Middle frontal gyrus (tissue), 1 donor: ENCODE data around the gene RB1.

ENCODE experiments used
- DNase-seq: peaks from one replicate; pipeline ENCODE4 v3.0.0-alpha.2; 2015; ENCODE audit warnings: low spot score; ENCODE audit errors: extremely low spot score

Gene RB1

DNA sequence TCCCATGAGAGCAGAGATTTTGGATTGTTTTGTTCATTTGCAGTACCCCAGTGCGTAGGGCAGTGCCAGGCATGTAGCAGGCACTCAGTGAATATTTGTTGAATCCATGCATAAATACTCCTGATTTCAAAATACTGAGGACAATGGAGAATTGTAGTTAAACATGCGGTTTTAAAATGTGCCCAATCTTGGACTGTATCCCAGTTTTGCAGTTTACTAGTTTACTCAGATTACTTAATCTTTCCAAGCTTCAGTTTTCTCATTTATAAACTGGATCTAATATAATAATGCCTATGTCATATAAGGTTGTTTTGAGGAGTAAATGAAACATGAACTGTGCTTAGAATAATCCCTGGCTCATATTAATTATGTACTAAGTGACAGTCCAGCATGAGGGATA lies 190.3 kb downstream of the RB1 start:
- no peak for DNase-seq

DNA sequence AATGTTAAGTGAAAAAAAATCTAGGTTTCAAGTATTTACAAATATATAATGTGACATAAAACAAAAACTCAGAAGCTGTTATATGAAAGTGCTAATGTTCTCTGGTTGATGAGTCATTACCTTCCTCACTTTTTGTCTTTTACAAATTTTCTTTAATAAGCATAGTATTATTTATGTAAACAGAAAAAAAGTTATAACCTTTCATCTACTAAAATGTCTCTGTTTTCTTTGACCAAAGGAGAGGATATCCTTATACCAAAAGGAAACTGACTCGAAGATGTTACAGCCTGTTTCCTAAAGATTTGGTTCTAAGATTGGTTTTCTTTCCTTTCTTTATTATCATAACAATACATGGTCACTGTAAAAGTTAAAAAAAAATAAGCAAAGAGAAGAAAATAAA lies 191.3 kb downstream of the RB1 start:
- DNase-seq: no peak

DNA sequence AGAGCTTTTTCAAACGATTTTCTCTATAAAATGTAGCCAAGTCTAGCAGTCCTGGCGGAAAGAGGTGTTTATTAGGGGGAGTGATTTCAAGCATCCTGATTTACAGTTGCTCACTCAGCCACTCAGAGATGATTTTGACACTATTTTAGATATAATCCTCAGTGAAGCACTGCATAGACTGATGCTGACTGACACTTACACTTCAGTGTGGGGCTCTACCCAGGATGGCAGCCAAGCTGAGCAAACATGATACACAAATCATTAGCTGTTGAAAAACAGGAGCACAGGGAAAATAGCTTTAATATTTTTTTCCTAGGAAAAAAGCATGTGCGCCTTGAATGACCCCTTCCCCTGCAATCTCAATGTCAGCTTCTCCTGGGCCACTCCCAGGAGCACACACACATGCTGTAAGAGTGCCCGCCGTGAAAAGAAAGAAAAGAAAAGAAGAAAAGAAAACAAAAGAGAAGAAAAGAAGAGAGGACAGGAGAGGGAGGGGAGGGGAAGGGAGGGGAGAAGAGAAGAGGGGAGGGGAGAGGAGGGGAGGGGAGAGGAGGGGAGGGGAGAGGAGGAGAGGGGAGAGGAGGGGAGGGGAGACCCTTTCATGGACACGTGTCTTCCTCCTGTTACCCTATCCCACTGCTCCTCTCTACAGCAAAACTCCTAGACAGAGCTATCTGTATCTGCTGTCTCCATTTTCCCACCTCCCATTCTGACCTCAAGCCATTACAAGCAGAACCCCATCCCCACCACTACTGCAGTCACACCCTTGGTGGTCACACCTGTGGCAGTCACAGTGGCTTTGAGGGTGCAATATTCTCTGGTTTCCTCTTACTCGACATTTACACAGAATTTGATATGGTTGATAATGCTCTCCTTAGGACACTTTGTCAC lies 193.0 kb downstream of the RB1 start:
- no peak for DNase-seq

DNA sequence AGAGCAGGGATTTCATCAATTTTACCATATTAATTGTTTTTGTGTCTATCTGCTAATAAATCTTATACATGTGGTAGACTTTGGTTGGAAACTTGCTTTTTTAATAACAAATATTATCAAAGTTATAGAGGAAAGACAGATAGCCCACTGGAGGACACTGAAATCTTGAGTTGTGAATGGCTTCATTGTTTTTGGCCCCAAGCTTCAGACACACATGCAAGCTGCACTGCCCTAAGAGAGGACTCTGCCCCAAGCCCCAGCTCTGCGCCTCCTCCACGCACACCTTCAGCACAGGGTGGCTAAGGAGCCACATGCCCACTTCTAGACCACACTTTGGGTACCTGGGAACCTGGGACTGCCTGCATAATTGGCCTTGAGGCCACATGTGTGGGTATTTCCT lies 194.1 kb downstream of the RB1 start:
- DNase-seq: no peak

DNA sequence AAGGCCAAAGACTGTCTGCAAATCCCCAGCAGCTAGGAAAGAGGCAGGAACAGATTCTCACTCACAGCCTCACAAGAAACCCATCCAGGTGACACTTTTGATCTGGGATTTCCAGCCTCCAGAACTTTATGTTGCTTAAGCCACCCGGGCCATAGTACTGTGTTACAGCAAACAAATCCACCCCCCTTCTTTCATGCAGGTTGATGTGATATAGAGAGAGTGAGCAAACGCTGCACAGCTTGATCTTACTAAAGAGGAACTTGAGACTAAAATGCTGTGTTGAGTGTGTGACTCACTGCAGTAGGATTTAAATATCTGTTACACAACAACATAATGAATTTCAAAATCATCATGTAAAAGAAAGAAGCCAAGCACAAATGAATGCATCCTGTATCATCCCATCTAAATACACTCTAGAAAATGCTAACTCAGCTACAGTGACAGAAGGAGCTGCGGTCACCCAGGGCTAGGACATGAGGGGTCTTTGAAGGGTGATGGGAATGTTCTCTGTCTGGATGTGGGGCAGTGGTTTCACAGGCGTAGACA lies 197.2 kb downstream of the RB1 start:
- DNase-seq: peak; percentile 32

DNA sequence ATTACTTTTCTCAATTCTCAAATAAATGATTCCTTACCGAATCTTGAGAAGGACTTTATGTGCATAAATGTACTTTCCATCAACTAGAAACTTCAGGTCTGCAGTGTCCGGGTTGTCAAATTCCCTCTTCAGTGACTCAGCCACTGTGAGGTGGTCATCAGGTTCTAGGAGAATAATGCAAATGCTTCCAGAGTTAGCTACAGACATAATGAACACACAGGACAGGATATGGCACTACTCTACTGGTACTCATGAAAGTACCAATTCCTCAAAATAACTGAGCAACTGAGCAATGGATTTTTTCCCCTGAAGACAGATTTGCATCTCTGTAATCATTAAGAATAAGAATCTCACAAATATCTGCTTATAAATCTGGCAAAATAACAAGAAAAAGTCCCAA lies 198.2 kb downstream of the RB1 start:
- no peak for DNase-seq

DNA sequence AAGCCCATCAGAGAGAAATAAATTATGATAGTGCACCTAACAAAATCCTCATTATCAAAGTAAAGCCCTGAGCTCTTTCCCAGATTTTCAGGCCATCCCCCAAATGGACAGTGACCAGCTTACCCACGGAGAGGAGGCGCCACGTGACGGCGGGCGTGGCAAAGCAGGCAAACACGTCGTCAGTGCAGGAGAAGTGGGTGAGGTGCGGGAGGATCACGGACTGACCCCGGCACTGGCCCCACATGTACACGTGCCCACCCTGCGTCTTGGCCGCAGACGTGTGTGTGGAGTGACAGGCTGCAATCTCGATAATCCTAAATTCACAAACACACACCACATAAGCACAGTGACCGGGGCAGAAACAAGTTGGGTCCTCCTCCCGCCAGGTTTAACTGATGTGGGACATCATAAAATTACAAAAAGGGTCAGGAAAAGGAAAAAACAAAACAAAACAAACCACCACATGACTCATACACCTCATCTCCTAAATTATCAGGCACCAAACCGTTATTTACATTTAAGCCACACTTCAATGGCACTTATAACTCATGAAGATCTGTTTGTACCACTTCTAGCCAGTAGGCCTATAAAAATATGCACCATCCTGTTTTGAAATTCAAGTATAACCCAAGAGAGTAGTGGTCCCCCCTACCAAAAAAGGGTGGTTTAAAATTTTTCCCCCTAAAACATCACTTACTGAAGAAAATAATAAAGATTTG lies 199.2 kb downstream of the RB1 start:
- no peak for DNase-seq

DNA sequence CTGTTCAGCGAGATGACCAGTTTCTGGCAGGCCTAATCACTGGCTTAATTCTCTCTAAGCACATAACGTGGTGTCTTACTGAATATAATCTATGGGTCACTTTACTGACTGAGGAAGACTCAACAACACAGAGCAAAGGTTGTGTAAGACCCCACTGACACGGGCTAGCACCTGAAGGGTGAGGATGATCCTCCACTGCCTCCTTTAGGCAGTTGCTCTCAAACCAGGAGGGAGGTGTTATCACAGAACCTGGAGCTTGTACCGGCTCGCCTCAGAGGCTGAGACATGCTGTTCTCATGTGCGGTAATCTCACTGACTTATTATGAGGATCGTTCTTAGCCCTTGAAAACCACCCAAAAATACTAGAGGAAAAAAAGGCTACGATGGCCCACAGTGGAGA lies 201.1 kb downstream of the RB1 start:
- no peak for DNase-seq

DNA sequence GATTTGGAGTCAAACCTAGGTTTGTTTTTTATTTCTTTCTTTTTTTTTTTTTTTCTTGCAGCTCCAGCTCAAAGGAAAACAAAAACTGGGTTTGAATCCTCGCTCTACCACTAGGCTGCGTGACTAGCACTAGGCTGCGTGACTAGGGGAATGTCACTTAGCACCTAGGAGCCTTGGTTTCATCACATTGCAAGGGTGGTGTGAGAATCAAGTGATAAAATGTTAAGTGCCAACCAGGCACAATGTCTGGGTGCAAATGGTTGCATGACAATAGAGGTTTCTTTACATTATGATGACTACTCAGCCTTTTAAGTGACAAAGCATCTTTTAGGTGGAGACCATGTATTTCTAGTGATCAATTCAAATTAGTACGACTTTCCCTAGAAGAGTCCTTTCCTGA lies 201.5 kb downstream of the RB1 start:
- no peak for DNase-seq

DNA sequence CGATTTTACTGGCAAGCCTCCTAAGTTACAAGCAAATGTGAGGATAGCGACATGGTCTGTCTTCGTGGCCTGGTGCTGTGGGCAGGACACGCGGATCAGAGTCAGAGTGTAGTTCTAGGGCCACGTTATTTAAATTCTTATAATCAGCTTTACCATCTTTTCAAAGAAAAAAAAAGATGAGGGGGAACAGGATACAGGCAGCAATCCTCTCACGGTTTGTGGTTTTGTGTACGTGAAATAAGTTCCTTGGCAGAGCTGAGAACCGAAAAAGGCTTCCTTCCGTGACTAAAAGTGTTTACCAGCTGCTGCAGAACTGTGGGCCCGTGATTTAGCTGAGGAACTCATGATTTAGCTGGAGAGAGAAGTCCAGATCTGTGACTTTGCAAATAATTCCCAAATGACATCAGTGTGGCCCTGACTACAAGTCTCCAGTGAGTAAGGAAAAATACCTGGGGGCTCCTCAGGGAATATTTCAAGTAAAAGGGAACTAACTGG lies 202.1 kb downstream of the RB1 start:
- DNase-seq: peak; percentile 21

DNA sequence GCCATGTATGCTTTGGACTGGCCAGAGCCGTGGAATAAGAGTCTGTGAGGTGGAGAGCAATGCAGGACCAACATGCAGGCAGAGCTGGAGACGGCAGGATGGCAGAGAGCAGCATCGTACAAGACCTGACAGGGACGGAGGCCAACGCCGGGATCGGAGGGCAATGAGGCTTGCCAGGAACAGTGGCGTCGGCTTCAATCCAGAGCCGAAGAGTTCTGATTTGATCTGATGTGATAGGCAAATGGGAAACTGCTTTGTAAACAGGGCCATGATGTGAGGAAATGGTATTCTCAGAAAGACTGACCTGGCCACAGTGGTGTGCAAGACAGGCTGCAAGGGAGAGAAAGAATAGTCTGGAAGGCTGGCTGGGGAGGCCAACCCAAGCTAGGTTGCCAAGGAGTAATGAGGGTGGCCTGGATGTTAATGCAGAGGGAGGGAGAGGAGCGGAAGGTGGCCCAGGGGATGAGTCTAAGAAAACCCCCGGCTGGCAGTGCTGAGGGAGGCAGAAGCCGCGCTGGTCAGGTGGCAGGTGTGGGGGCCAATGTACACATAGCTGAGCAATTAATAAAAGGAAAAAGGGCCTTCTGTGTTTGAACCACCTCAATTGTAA lies 202.6 kb downstream of the RB1 start:
- no peak for DNase-seq

DNA sequence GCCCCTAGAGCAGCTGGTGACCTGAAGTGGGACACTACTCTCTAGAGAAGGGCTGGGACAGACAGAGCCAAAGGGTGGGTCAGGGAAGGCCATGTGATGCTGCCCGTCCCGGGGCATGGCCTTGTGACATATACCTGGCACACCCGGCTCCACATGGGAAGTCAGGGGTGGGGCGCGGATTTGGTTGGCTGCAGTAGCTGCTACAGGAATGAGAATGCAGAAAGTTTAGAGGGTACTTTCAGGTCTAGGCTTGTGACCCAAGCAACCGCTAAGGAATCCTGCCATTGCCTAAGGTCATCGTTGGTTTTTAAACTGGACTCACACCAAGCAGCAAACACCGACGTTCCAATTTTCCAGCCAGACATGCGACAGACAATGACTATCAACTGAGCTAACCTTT lies 203.5 kb downstream of the RB1 start:
- no peak for DNase-seq

DNA sequence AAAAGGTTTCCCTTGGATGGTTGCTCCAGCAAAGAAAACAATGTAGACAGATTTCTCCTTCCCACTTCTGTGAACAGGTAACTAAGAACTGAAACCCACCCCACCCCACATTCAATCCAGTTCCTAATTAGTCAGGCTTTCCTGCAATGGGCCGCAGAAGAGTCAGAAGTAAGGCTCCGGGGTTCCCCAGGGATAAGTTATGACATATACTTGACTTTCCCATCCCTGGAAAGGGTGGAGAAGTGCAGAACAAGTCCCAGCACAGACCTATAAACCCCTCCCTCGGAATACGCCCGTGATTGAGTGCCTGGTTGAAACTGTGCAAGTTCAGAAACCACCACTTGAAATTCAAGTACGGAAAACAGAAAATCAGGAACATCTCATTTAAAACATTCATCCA lies 204.5 kb downstream of the RB1 start:
- no peak for DNase-seq

DNA sequence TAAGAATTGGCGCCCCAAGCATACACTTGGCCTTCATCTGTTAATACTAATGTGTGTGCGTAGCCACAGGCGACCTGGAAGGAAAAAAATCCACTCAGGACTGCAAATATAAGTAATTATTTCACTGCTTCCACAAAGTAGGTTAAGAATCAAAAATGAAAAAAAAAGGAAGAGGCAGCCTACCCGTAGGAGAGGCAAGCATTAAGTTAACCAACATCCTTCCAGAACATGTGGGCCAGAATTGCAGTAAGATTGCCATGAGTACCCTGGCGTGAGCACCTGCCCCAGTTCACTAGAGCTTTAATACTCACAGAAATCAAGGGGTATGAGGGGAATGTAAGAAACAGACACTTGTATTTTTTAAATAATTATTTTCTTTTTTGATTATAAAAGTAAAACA lies 207.1 kb downstream of the RB1 start:
- no peak for DNase-seq

DNA sequence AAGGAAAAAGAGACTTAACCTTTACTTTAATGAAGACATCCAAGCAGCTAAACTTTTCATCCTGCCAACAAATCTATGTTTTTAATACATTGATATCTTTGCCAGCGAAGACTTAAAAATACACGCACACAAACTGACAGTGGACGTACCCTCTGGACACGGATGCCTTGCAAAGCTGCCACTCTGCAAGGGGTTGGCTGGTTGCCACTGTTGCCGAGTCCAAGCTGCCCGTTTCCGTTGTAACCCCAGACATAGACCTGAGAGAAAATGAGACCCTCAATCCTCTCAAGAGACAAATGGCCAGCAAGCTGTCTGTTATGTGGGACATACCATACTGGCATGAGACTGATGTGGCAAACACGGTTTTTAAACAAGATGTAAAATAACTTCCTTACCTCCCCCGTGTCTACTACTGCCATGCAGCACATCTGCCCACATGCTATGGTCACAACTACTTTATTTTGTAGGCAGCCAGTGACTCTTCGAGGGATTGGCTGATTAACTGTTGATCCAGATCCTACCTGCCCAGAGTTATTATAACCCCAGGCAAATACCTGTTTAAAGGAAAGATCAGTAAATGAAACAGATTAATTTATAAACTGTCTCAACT lies 208.2 kb downstream of the RB1 start:
- no peak for DNase-seq

DNA sequence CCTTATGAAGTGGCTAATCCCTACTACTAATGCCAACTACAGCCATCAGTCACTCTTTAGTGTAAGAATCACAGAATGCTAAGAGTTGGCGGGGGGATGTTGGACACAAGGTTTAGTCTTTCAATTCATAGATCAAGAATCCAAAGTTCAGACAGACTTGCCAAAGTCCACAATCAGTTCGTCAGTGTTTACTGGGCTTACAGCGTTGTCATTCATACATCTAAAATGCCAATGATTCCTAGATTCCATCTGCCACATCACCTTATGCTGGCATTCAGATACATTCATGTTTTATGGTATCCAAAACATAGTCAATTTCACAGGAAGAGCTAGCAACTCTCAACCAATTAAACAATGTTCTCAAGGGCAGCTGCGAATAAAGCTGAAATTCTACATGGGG lies 211.2 kb downstream of the RB1 start:
- no peak for DNase-seq

DNA sequence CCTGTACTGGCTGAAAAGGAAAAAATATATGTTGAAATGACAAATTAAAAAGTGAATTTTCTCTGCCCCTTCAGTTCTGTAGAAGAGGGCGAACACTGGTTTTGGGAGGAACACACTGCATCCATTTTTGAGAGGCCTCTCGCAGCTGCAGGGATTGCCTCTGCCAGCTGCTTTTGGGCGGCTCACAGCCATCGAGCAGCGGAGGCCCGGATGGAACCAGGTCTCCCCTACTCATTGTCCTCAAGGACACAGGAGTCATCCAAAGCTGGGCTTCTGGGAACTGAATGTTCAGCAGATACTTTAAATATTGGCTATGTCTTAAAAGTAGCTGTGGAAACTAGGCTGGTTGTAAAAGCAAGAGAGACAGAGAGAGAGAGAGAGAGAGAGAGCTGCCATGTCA lies 212.2 kb downstream of the RB1 start:
- no peak for DNase-seq

DNA sequence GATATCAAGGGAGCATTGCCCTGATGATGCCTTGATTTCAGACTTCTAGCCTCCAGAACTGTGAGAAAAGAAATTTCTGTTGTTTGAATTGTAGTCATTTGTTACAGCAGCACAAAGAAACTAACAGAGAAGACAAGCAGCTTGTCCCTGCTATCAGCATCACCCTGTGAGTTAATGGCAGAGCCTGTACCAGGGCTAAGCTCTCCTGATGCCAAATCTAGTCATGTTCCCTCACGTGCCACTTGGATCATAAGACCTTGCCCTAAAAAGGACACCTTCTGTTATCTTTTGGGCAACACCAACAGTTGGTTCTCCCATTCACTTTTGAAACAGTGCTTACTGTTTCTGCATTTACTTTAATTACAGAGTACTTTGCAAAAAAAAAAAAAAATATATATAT lies 214.5 kb downstream of the RB1 start:
- DNase-seq: no peak

DNA sequence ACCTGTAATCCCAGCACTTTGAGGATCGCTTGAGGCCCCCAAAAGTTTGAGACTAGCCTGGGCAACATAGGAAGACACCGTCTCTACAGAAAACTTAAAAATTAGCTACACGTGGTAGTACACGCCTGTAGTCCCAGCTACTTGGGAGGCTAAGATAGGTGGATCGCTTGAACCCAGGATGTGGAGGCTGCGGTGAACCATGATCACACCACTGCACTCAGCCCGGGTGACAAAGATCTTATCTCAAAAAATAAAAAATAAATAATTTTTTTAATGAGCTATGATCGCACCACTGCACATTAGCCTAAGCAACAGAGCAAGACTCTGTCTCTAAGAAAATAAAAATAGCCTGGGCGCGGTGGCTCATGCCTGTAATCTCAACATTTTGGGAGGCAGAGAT lies 222.7 kb downstream of the RB1 start:
- no peak for DNase-seq

DNA sequence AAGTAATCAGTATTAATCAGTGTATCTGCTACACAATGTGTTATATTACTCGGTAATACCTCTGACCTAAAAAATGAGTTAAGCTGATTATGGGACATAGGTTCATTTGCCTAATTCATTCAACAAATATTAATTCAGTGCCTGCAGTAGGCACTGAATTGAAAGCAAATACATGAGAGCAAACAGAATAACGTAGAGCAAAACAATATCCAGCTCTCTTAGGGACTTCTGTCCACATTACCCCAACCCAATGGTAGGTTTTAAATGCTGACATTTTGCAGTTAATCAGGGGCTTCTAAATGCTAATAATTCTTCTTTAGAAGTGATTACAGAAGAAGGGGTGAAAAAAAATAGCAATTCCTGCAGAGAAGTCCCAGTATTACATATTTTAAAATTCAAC lies 224.4 kb downstream of the RB1 start:
- DNase-seq: no peak

DNA sequence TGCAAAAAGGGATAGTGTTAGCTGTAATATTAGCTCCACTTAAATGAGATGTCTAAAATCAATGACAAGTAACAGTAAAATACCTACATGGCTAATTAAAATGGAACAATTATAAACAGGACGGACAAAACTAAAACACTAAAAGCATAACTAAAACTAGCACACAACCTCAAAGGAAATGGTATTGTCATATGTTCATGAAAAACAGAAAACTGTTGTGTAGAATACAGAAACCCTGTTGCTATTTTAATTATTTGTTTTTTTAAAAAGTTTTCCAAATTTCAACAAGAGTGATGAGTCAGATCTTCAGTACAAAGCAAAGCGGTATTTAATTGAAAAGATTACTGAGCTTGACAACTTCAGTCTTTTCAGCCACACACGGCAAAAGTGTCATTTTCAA lies 225.2 kb downstream of the RB1 start:
- no peak for DNase-seq

DNA sequence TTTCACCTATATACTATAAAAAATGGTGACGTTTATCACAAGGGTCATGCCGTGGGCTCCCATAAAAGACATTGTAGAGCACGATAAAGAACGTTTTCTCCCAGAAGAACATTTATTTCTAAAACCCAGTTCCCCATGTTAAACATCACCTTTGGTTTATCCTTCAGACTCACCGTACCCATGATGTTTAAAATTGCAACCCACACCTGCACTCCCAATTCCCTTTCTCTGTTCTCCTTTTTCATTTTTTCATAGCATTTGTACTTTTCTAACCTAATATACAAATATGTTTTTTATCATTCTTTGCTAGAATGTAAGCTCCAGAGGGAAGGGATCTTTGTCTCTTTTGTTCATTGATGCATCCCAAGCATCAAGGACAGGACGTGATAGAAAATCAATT lies 227.3 kb downstream of the RB1 start:
- no peak for DNase-seq
